Measurements from ENCODE around the gene MVP.

Gene MVP

DNA sequence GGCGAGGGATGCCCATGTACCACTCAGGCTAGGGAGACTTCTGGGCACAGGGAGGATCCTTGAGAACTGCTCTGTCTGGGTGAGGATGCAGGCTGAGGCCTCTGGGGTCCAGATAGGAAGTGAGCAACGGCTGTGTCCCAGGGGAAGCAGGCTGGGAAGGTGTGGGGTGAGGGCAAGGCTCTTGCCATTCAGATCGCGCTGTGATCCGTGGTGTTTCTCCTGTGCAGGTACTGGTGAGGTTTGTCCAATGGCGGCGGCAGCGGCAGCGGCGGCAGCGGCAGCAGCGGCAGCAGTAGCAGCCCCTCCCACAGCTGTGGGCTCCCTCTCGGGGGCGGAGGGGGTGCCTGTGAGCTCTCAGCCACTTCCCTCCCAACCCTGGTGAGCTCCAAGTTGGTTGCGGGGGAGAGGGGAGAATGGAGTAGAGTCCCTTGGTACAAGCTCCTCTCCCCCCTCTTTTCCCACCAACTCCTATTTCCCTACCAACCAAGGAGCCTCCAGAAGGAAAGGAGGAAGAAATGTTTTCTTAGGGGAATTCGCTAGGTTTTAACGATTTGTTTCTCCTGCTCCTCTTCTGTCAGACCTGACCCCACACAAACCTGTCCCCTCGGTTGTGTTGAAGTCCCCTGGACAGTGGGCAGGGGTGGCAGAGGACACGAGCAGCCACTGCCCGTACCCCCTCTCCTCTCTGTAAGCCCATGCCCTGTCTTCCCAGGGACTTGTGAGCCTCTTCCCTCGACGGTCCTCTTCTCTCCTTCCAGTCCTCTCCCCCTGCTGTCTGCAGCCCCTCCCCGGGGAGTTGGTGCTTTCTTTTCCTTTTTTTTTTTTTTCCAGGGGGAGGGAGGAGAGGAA is 10.2 kb upstream of the MVP start:
- DNase-seq (ENCODE audit: insufficient read length, low spot score) (no peak), FAIRE-seq (no peak)
- TF ChIP-seq SPI1 (IDR thresholded peaks at IDR 0.05; ENCODE audit: low read depth, low read length) (no peak), POLR2A (IDR thresholded peaks at IDR 0.05; ENCODE audit: low read depth, low read length) (no peak), POLR2AphosphoS5 (IDR thresholded peaks at IDR 0.05; ENCODE audit: low read depth, low read length) (peak; percentile 27; the same call in 1 of the 2 replicates)

DNA sequence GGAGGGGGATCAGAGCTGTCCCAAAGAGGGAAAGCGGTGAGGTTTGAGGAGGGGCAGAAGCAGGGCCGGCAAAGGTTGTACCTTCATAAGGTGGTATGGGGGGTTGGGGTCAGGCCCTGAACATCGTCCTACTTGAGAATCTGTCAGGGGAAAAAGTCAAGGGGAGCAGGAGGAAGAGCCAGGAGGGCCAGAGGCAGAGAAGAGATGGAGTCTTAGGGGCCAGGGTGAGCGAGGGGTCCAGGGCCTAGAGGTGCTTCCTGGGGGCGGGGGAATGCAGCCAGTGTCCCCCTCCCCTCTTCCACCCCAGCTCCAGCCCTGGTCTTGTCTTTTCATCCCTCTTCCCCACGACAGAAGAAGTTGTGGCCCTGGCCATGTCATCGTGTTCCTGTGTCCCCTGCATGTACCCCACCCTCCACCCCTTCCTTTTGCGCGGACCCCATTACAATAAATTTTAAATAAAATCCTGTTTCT is 9.5 kb upstream of the MVP start:
- DNase-seq (ENCODE audit: insufficient read length, low spot score) (no peak), FAIRE-seq (peak; percentile 38)
- no peak for TF ChIP-seq POLR2AphosphoS5 (IDR thresholded peaks at IDR 0.05; ENCODE audit: low read depth, low read length)
- no peak for TF ChIP-seq SPI1 (IDR thresholded peaks at IDR 0.05; ENCODE audit: low read depth, low read length)
- TF ChIP-seq POLR2A (IDR thresholded peaks at IDR 0.05; ENCODE audit: low read depth, low read length): no peak
- TF ChIP-seq PAX5 (IDR thresholded peaks at IDR 0.05; ENCODE audit: insufficient read depth, low read length, severe bottlenecking): no peak
- TF ChIP-seq POU2F2 (IDR thresholded peaks at IDR 0.05; ENCODE audit: low read depth, low read length): no peak
- no peak for TF ChIP-seq TAF1 (IDR thresholded peaks at IDR 0.05; ENCODE audit: low read depth, low read length)

DNA sequence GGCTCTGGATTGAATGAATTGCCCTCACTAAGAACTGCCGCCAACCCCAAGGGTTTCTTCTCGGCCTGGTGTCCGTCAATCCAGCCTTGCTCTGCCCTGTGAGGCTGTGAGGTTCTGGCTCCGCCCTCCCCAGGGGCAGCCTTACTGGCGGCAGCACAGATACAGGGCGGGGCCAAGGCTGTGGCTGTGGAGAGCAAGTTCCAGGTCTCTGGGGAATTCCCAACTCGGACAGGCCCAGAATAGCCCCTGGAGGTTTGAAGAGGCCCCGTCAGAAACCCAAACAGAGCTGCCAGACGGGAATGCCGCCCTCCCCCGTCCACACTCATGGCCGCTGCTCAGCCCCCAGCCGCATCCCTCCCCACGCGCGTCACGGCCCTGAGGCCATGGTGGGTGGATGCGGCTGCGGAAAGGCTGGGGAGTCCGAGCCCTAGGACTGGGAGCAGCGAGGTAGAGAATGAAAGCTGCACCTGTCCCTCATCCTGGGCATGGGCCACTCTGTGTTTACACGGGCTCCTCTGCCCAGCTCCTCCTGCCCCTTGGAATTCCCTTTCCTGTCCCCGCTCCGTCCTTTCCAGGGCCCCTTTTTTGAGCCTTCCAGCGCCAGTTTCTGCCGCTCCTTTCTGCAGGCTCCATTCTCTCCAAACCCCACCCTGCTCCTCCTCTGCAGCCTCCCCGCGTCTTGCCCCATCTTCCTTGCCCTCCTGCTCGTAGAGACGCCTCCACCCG is 8.9 kb upstream of the MVP start:
- no peak for TF ChIP-seq PAX5 (IDR thresholded peaks at IDR 0.05; ENCODE audit: insufficient read depth, low read length, severe bottlenecking)
- peak; percentile 74 for TF ChIP-seq POLR2AphosphoS5 (IDR thresholded peaks at IDR 0.05; ENCODE audit: low read depth, low read length)
- TF ChIP-seq POLR2A (IDR thresholded peaks at IDR 0.05; ENCODE audit: low read depth, low read length): peak; percentile 74; the same call in 1 of the 2 replicates
- peak; percentile 25; the same call in 1 of the 2 replicates for TF ChIP-seq POU2F2 (IDR thresholded peaks at IDR 0.05; ENCODE audit: low read depth, low read length)
- no peak for TF ChIP-seq TAF1 (IDR thresholded peaks at IDR 0.05; ENCODE audit: low read depth, low read length)
- no peak for TF ChIP-seq SPI1 (IDR thresholded peaks at IDR 0.05; ENCODE audit: low read depth, low read length)
- FAIRE-seq (peak; percentile 98), DNase-seq (ENCODE audit: insufficient read length, low spot score) (peak; percentile 71)

DNA sequence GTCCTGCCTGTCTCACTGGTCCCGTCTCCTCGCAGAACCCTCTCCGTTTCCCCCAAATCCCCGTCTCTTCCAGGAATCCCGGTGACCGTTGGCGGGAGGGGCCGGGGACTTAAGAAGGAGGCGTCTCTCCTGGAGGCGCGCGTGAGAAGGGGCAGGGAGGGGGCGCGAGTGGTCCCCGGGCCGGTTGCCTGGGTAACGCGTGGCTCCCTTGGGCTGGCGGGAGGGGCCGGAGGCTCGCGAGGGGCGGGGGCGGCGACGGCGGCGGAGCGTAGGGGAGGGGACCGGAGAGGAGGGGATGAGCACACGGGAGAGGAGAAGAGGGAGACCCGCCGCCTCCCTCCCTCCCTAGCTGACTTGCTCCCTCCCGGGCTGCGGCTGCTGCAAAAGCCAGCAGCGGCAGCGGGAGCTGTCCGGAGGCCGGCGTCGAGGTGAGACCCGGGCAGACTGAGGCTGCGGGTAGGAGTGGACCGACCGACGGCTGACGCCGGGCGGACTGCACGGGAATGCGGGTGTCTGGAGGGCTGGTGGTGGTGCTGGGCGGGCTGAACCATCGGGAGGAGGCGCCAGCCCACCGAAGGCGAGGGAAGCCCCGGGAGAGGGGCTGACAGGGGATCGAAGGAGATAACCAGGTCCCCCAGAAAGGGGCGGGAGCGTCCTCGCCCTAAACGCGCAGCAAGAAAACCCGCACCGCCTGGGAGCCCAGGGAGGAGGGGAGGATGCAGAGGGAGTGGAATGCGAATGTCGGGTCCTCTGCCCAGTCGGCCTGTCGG is 8.2 kb upstream of the MVP start, which contains the start of gene PRRT2:
PRRT2 (plus strand) TSS at position 298 of the 770 bp plus-strand sequence. CDS start 862 bp downstream, outside the sequence.
- DNase-seq (ENCODE audit: insufficient read length, low spot score) (no peak), FAIRE-seq (peak; percentile 59)
- TF ChIP-seq POLR2A (IDR thresholded peaks at IDR 0.05; ENCODE audit: low read depth, low read length) (no peak), SPI1 (IDR thresholded peaks at IDR 0.05; ENCODE audit: low read depth, low read length) (no peak), POLR2AphosphoS5 (IDR thresholded peaks at IDR 0.05; ENCODE audit: low read depth, low read length) (no peak), PAX5 (IDR thresholded peaks at IDR 0.05; ENCODE audit: insufficient read depth, low read length, severe bottlenecking) (no peak), POU2F2 (IDR thresholded peaks at IDR 0.05; ENCODE audit: low read depth, low read length) (no peak), TAF1 (IDR thresholded peaks at IDR 0.05; ENCODE audit: low read depth, low read length) (no peak)

DNA sequence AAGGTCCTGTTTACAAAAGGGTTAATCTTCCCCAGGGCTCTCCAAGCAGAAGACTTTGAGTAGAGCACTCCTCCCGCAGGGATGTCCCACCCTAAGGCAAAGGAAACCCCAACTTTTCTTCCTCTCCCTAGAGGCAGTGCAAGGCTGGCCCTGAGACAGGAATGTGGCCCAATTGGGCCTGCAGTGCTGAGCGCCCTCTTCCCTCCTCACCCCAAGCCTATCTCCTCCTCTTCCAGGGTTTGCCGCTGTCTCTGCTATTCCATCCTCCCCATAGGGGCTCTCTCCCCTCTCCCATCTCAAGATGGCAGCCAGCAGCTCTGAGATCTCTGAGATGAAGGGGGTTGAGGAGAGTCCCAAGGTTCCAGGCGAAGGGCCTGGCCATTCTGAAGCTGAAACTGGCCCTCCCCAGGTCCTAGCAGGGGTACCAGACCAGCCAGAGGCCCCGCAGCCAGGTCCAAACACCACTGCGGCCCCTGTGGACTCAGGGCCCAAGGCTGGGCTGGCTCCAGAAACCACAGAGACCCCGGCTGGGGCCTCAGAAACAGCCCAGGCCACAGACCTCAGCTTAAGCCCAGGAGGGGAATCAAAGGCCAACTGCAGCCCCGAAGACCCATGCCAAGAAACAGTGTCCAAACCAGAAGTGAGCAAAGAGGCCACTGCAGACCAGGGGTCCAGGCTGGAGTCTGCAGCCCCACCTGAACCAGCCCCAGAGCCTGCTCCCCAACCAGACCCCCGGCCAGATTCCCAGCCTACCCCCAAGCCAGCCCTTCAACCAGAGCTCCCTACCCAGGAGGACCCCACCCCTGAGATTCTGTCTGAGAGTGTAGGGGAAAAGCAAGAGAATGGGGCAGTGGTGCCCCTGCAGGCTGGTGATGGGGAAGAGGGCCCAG is 7.3 kb upstream of the MVP start:
- no peak for DNase-seq (ENCODE audit: insufficient read length, low spot score)
- no peak for FAIRE-seq
- TF ChIP-seq POLR2A (IDR thresholded peaks at IDR 0.05; ENCODE audit: low read depth, low read length): no peak
- no peak for TF ChIP-seq POLR2AphosphoS5 (IDR thresholded peaks at IDR 0.05; ENCODE audit: low read depth, low read length)
- no peak for TF ChIP-seq POU2F2 (IDR thresholded peaks at IDR 0.05; ENCODE audit: low read depth, low read length)
- no peak for TF ChIP-seq PAX5 (IDR thresholded peaks at IDR 0.05; ENCODE audit: insufficient read depth, low read length, severe bottlenecking)

DNA sequence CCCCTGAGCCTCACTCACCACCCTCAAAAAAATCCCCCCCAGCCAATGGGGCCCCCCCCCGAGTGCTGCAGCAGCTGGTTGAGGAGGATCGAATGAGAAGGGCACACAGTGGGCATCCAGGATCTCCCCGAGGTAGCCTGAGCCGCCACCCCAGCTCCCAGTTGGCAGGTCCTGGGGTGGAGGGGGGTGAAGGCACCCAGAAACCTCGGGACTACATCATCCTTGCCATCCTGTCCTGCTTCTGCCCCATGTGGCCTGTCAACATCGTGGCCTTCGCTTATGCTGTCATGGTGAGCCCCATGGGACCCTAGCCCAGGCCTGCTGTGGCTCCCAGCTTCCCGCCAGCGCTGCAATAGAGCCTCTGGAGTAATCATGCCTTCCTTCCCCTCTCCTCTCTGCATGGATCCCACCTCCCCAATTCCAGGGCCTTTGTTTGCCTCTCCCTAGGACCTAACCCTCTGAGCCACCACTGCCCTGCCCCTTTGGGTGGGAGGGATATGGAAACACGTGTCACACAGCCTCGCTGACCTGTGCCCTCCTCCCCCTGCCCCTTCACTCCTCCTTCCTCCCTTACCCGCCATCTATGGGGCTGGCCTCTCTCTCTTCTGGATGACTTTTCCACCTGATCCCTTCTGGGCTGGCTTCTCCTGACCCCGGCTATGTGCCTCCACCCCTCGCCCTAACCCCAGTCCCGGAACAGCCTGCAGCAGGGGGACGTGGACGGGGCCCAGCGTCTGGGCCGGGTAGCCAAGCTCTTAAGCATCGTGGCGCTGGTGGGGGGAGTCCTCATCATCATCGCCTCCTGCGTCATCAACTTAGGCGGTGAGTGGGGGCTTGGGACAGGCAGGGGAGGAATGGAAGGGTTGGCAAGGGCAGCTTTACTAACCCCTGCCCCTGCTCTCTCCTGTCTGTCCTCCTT is 6.4 kb upstream of the MVP start:
- TF ChIP-seq PAX5 (IDR thresholded peaks at IDR 0.05; ENCODE audit: insufficient read depth, low read length, severe bottlenecking) (no peak), POLR2AphosphoS5 (IDR thresholded peaks at IDR 0.05; ENCODE audit: low read depth, low read length) (no peak), POU2F2 (IDR thresholded peaks at IDR 0.05; ENCODE audit: low read depth, low read length) (no peak), SPI1 (IDR thresholded peaks at IDR 0.05; ENCODE audit: low read depth, low read length) (no peak), POLR2A (IDR thresholded peaks at IDR 0.05; ENCODE audit: low read depth, low read length) (no peak), TAF1 (IDR thresholded peaks at IDR 0.05; ENCODE audit: low read depth, low read length) (no peak)
- DNase-seq (ENCODE audit: insufficient read length, low spot score) (no peak), FAIRE-seq (no peak)

DNA sequence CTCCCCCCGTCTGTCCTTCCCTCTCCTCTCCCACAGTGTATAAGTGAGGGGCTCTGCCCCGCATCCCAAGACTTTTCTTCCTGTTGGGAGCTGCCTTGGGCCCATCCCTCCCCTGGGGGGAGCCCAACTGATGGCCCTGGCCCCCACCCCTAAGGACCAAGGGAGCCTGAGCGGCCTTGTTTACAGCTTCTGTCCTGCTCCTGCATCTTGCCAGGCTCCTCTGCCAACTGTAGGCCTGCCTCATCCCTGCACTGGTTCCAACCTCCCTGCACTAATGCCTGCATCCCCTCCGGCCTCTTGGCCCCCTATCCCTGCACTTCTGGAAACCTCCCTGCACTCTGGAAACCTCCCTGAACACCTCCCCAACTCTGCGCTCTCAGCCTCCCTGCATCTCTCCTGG is 5.7 kb upstream of the MVP start:
- DNase-seq (ENCODE audit: insufficient read length, low spot score) (no peak), FAIRE-seq (no peak)
- no peak for TF ChIP-seq PAX5 (IDR thresholded peaks at IDR 0.05; ENCODE audit: insufficient read depth, low read length, severe bottlenecking)
- TF ChIP-seq POLR2A (IDR thresholded peaks at IDR 0.05; ENCODE audit: low read depth, low read length): no peak

Measured in GM12891 (cell line).